Chondrocyte (in vitro differentiated cells): ENCODE results near the gene FAM120AOS. TPM values are rescaled to one million over a fixed set of nuclear protein-coding genes. Genes with fewer than 3 reads are reported as not detected.
A peak's percentile ranks its signal among the peaks of the same experiment; 100 is the strongest.

Source experiments
- DNase-seq: peaks from one replicate; pipeline ENCODE4 v3.0.0; 2021; ENCODE audit warnings: mixed read lengths, low spot score
- H3K27ac Mint-ChIP-seq: one replicate; pipeline ENCODE4 v1.8.0; 2021; ENCODE audit warnings: mild to moderate bottlenecking, moderate library complexity, mixed read lengths; ENCODE audit not compliant: unreplicated experiment
- H3K27me3 Mint-ChIP-seq: 2 replicates; pipeline ENCODE4 v1.8.0; 2021; ENCODE audit warnings: low read depth, mixed read lengths
- H3K36me3 Mint-ChIP-seq: 2 replicates; pipeline ENCODE4 v1.8.0; 2021; ENCODE audit warnings: low read depth, mixed read lengths
- H3K4me1 Mint-ChIP-seq: 2 replicates; pipeline ENCODE4 v1.8.0; 2021; ENCODE audit warnings: low read depth, mild to moderate bottlenecking, mixed read lengths
- H3K4me3 Mint-ChIP-seq: one replicate; pipeline ENCODE4 v1.8.0; 2021; ENCODE audit warnings: mild to moderate bottlenecking, moderate library complexity, mixed read lengths; ENCODE audit not compliant: unreplicated experiment
- H3K9me3 Mint-ChIP-seq: 2 replicates; pipeline ENCODE4 v1.8.0; 2021; ENCODE audit warnings: low read depth, mixed read lengths
- CTCF ChIP-seq: fragments of 200-600 bp; sonication (generic); IDR thresholded peaks from 2 replicates; pipeline ENCODE4 v1.5.0; 2021; ENCODE audit warnings: antibody characterized with exemption, mild to moderate bottlenecking, moderate library complexity
- total RNA-seq: library from RNA; stranded (reverse); gene quantifications from 3 replicates; pipeline ENCODE4 v1.2.1, GENCODE V29; 2021

FAM120AOS gene
- total RNA-seq, 1 donor from 2014 or later: 41.4 TPM

- H3K27ac Mint-ChIP-seq: peak overlapping the region; percentile 70
- H3K36me3 Mint-ChIP-seq: peaks cover 4% of the 10 kb centered on the region
- no peaks in the 10 kb centered on the region for H3K27me3 Mint-ChIP-seq
- H3K4me3 Mint-ChIP-seq: no peak overlapping the region
- no peaks in the 10 kb centered on the region for H3K9me3 Mint-ChIP-seq
- H3K4me1 Mint-ChIP-seq: peaks cover 44% of the 10 kb centered on the region
- no peak for DNase-seq
- TF ChIP-seq CTCF: no peak
Measured at GRCh38 chr9:93475856-93476255, 22.5 kb upstream of the FAM120AOS start.

DNA sequence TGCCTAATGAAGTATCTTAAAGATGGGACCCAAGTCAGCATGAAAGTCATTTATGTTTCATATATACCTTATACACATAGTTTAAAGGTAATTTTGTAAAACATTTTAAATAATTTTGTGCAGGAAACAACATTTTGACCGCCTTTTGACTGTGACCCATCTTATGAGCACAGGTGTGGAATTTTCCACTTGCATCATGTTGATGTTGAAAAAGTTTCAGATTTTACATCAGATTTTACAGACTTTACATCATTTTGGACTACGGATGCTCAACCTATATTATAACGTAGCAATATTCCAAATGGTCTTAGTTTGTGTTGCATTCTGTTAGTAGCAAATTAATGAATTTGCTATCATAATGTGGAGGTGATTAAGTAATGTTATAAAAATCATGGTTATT is 21.7 kb upstream of the FAM120AOS start:
- no peak for TF ChIP-seq CTCF
- H3K4me1 Mint-ChIP-seq: peaks cover 47% of the 10 kb centered on the region

DNA sequence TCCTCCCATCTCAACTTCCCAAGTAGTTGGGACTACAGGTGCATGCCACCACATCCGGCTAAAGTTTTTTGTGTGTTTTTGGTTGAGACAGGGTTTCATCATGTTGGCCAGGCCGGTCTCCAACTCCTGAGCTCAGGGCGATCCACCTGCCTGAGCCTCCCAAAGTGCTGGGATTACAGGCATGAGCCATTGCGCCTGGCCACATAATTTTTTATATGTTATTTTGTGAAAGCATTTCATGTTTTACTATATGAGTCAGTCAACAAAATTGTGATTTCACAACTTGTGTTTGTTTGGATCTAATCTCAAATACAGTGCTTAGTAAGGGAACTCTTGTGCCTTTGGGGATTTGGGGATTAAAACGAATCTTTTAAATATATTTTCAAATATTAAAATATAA is 20.0 kb upstream of the FAM120AOS start:
- H3K4me1 Mint-ChIP-seq: peaks cover 56% of the 10 kb centered on the region
- H3K4me3 Mint-ChIP-seq: no peak overlapping the region
- peaks cover 2% of the 10 kb centered on the region for H3K36me3 Mint-ChIP-seq
- H3K27me3 Mint-ChIP-seq: no peaks in the 10 kb centered on the region
- no peak overlapping the region for H3K27ac Mint-ChIP-seq
- no peaks in the 10 kb centered on the region for H3K9me3 Mint-ChIP-seq
- no peak for DNase-seq
- TF ChIP-seq CTCF: no peak

More for the DNA sequence above, 21.7 kb upstream of the FAM120AOS start:
- no peak overlapping the region for H3K4me3 Mint-ChIP-seq
- no peaks in the 10 kb centered on the region for H3K27me3 Mint-ChIP-seq
- H3K36me3 Mint-ChIP-seq: peaks cover 2% of the 10 kb centered on the region
- H3K27ac Mint-ChIP-seq: no peak overlapping the region
- no peaks in the 10 kb centered on the region for H3K9me3 Mint-ChIP-seq
- DNase-seq: no peak

GRCh38 chr9:93471124-93471523 is 17.7 kb upstream of the FAM120AOS start:
- no peak for TF ChIP-seq CTCF
- no peaks in the 10 kb centered on the region for H3K9me3 Mint-ChIP-seq
- H3K4me3 Mint-ChIP-seq: no peak overlapping the region
- no peak for DNase-seq
- no peaks in the 10 kb centered on the region for H3K27me3 Mint-ChIP-seq
- peaks cover 61% of the 10 kb centered on the region for H3K4me1 Mint-ChIP-seq
- H3K27ac Mint-ChIP-seq: no peak overlapping the region
- peaks cover 2% of the 10 kb centered on the region for H3K36me3 Mint-ChIP-seq

- no peaks in the 10 kb centered on the region for H3K9me3 Mint-ChIP-seq
- DNase-seq: no peak
- H3K36me3 Mint-ChIP-seq: peaks cover 2% of the 10 kb centered on the region
- no peak for TF ChIP-seq CTCF
- H3K27me3 Mint-ChIP-seq: no peaks in the 10 kb centered on the region
- no peak overlapping the region for H3K4me3 Mint-ChIP-seq
- peaks cover 59% of the 10 kb centered on the region for H3K4me1 Mint-ChIP-seq
- peak overlapping the region; percentile 17 for H3K27ac Mint-ChIP-seq
Measured at GRCh38 chr9:93470391-93470790, 17.0 kb upstream of the FAM120AOS start.
